Glomerular visceral epithelial cell (primary cell): ENCODE measurements around the gene LHX4.

ENCODE experiments used
- DNase-seq: peaks from one replicate; pipeline ENCODE4 v3.0.0-alpha.2; 2016; ENCODE audit errors: extremely low spot score

Gene LHX4

DNA sequence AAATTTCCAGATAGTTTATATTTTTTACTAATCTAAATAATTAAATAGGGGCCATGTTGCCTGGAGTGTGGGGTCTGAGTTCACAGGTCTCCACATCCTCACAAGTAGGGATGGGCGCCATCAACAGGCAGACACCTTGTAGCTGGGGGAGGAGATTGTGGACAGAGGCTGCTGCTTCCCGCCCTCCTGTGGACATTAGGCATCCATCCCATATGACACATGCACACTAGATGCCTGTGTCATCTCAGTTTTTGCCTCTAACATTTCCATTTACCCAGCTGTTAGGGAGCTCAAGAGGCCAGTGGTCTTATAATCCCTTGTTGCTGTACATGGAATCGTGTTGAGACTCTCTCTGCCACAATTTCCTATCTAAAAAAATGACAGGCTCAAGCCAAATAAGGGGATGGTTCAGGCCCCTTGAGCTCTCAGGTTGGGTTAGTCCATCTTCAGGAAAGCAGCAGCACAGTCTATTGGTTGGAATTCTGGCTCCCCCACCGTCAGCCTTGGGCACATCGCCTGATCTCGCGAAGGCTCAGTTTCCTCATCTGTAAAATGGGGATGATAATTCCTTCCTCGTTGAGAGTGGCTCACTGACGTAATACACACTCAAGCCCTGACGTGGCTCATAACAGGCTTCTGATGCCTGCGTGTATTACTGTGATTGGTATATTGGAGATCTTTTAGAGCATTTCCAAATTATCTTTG lies 13.6 kb downstream of the LHX4 start:
- DNase-seq: no peak

DNA sequence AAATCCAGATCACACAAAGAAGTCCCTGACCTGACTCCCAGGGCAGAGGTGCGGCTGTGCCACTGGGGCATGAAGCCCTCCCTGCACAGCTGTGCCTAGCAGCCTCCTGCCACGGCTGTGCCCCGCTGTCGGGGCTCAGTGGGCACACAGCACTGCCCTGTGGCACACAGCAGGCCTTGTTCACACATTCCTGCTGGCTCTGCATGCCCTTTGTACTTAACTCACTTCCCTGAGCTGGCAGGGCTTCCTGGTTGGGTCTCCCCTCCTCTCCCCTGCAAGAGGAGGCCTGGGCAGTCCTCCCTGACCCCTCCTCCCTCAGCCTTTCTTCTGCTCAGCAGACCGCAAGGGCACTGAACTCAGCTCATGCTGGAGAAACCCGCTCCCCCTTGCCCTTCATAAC lies 14.8 kb downstream of the LHX4 start:
- DNase-seq: no peak

DNA sequence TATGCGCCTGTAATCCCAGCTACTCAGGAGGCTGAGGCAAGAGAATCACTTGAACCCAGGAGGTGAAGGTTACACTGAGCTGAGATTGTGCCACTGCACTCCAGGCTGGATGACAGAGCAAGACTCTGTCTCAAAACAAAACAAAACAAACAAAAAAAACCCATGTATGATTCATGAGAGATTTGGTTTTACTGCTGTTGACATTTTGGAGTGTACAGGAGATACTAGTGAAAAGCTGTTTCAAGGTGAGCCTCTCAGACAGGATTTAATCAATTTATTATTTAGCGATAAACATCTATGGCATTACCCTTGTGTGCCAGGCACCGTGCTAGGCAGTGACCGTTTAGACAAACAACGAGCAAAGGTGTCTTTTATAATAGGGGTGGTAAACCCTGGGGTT lies 16.5 kb downstream of the LHX4 start:
- no peak for DNase-seq

DNA sequence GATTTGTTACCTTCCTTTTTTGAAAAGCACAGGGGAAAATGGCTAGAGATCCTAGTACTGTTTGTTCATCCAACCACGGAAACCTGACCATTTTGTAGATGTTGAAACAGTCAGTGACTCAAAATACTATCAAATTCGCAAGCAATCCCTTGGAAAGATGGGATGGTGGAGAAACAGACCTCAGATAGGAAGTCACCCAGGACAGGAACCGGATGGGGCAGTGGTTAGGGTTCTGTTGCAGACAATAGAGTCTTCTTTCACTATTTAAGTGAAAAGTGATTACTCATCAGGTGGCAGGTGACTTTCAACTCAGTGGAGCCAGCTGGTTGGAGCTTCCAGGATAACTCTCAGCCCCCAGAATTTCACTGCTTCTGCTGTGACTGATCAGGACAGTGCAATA lies 17.0 kb downstream of the LHX4 start:
- no peak for DNase-seq

DNA sequence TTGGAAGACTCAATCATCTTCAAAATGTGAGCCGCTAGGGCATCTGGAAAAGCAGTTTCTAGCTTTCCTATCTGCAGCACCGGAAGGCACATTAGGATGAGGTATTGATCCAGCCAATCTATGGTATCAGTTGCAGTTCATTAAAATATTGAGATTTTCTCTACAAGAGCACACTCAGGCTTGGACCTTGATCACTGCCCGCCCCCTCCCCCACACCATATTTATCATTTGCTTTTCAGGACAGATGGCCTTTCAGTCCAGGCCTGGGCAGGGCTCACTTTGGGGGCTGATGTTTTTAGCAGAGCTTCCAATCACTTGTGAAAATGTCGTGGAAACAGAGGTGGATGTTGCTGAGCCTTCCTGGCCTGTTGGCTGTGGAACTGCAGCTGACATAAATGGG lies 17.5 kb downstream of the LHX4 start:
- DNase-seq: no peak

DNA sequence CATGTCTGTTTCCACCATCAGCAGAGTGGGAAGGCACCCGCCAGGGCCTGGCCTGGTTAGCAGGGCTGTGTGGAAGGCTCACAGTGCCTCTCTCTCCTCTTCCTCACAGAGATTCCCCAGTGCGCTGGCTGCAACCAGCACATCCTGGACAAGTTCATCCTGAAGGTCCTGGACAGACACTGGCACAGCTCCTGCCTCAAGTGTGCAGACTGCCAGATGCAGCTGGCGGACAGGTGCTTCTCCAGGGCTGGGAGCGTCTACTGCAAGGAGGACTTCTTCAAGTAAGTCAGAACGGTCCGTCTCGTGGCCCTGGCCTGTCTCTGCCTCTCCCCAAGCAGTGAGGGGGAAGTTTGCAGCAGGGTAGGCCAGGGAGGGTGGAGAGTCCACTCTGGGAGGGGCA lies 18.1 kb downstream of the LHX4 start:
- no peak for DNase-seq

DNA sequence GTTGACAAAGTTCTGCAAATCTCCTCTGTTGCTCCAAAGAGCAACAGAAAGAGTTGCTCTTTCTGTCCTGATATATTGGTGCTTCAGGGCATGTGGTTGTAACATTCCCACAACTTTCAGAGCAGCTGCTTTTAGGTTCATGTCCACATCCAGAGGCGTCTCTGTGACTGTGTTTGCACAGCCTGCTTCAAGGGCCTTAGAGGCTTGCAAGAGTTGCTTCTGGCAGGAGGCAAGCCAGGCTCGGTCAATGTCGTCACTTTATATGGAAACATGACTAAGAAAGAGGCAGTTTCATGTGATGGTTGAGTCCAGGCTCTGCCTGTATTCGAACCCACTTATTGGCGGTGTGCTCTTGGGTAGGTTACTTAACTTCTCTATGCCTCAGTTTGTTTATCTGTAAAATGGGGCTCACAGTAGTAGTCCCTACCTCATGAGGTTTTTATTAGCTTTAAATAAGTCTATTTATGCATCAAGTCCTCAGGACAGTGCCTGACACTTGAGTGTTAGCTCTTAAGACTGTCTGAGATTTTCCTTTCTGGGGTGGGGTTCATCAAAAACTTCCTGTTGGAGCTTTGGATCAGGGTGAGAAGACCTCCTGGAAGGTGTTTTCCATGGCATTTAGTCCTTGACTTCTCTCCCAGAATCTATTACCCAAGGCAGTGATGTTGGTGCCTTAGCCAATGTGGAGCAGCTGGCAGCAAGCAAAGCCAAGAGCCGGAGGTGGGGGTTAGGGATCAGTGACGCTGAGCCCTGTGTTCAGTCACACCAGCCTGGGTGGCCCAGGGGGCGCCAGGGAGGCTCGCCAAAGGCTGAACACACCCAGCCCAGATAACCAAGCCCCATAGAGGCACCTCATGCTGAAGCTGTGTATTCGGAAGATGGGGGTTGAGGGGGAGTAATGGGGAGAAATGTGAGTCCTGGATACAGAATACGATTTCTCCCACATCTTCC lies 18.9 kb downstream of the LHX4 start:
- DNase-seq: no peak

DNA sequence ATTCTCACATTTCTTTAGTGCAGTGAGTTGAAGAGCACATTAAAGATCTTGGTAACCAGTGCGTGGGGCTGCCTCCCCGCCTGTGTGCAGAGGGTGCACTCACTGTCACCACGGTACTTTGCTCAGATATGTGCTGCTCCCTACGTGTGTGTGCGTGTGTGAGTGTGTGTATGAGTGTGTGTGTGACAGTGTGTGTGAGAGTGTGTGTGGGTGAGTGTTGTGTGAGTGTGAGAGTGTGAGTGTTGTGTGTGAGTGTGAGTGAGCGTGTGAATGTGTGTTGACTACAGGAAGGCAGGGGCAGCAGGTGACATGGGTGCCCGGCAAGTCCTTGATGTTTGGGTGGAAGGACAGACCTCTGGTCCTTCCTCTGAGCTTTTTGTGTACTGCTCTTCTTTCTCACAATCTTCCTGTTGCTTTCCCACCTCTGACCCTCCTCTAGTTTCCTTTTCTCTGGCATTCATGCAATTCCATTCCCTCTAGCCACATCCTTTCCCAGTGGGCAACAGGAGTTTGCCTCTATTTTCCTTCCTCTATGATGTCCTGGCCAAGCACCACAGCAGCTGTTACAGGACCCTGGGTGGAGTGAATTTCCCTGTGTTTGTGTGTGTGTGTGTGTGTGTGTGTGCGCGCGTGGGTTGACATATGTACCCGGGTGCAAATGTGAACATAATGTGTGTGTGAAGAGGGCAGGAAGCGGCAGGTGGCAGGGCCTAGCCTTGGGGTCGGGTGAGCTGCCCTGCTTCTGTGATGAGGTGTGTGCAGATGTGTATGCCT lies 19.8 kb downstream of the LHX4 start:
- no peak for DNase-seq

DNA sequence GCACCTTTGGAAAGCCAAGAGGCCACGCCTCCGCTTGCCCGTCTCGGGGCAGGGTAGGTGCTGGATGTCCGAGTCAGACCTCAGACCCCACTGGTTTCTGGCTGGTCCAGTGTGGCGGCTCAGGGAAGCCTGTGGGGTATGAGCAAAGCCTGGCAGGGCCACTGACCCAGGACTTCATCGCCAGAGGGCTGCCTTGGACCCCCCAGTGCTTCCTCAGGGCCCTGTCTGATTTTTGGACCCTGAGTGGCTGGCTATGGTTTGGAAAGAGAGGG lies 20.4 kb downstream of the LHX4 start:
- DNase-seq: no peak

DNA sequence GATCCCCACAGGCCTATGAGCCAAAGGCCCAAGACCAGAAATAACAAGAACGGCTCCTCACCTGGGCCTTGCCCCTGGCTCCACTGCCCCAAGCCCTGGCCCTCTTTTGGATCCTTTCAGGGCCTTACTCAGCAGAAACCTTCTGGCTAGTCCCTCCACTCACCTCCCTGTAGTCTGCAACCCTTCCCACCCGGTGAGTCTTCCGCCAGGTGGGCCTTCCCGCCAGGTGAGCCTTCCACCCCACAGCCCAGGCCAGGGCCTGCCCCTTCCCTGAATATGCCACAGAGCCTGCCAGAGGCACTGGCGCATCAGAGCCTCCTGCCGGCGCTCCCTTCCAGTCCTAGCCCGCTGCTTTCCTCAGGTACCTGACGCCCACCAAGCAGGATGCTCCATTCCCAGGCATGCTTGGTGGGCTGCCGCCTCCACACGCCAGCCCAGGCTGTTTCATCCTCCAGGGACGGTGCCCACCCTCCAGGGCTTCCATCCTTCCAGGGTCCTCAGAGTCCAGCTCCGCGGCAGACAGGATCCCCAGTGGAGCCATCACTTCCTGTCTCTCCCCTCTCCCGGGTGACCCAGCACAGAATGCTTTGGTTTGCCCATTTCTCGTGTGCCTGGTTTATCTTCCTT lies 20.9 kb downstream of the LHX4 start:
- no peak for DNase-seq

DNA sequence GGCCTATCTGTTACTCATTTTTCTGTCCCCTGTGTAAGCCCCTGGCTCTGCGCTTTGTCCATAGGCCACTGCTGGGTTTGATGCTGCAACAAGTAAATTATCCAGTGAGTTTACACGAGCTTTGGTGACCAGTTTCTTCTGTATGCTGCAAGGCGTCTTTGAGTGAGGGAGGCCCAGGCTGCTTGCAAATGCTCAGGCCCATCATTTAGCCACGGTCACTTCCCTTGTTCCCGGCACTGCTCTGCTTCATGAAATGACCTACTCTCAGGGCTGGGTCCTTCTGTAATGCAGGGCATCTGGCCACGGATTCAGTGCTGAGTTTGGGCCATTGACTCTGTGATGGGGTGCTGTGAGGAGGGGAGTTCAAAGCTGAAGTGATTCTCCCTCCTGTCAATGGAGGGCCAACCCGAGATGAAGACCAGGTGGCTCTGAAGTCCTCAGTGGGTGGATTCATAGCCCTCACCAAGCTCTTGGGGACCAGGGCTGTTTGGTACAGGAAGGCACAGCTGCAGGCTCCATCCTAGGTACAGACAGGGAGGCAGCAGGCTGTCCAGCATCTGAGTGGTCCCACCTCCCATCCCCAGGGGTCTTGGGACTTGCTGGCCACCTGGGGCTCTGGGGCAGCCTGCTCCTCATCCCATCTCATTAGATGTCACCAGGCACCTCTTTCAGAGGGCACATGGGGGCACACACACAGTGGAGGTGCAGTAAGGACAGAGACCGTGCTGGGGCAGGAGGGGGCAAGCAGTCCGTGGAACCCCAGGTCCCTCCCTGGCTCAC lies 21.7 kb downstream of the LHX4 start:
- DNase-seq: no peak

DNA sequence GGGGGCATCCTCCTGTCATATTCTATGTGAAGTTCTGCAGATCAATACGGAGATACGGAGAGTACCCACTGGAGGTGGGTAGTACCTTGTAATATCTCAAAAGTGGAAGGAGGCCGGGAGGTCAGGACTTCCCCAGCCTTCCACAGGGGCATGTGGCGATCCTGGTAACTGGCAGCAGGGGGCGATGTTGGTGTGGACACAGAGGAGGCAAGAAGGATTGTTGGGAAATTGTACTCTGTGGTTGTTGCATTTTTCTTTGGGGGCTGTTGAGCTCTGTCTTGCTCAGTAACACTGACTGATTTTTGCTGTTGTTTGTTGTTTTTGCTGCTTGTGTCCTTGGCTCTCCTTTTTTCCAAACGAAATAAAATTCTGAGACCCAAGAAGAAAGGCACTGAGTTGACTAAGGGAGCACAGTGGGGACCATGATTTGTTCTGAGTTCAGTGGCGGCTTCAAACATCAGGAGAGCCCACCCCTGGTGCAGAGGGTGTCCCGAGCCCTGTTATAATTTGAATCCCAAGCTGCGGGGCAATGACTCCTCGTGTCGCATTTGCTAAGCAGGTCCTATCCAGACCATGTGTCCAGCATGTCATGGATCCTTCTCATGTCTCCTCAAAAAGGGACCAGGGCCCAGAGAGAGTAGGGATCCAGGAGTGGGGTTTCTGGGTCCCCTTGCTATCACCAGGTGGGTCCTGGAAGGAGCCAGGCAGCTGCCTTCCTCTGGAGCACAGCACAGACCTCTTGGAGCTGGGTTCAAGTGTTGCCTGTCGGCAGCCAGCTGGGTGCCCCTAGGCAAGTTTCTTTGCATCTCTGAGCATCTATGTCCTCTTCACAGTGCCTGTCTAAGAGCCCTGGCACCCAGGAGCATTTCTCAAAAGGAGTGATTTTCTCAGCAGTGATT lies 22.8 kb downstream of the LHX4 start:
- peak; percentile 71 for DNase-seq

DNA sequence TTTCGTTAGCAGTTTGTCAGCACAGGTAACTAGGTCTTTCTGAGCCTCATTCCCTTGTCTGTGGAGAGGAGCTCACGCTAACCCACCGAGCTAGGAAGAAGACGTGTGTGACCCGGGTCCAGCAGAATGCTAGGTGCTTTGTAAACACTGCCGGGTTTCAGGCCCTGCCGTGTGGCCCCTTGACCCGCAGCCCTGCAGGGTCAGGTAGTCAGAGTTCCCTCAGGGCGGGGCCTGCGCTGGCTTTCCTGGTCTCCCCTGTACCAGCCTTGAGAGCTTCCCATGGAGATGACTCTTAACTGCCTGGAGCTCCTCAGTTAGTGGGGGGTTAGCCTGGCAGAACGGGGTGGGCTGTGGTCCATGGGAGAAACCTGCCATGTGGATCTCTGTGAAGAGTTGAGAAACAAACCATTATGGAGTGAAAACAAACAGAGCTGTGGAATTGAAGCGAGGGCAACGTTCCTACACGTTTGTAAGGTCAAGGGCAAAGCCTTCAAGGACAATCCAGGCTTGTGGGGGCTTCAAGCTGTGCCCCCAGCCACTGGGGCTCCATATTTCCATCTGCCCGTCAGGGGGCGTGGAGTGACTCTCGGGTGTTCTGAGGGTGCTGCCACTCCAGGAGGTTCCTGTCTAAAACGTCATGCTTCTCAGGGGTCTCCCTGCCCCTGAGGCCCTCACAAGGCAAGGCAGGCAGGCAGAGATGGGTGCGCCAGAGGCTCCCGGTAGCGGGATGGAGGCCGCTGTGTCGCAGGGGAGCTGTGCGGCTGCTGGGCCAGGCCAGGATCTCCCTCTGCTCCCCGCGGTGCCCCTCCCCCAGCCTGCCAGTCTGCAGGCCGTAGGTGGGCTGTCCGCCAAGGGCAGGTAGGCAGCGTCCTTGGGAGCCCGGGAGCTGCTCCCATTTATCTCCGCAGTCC lies 23.8 kb downstream of the LHX4 start:
- no peak for DNase-seq

DNA sequence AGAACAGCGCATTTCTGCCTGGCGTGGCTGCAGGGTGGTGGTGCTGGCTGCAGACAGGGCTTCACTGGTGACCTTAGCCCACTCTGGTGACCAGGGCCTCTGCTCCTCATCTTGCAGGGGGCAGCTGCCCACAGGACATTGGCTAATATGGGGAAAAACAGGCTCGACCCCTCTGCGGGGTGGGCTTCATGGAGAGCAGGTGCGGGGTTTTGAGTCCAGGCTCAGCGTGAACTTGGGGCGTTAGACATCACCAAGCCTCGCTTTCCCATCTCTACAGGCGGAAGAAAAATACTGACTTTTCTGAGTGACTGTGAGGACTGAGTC lies 24.4 kb downstream of the LHX4 start:
- DNase-seq: no peak

DNA sequence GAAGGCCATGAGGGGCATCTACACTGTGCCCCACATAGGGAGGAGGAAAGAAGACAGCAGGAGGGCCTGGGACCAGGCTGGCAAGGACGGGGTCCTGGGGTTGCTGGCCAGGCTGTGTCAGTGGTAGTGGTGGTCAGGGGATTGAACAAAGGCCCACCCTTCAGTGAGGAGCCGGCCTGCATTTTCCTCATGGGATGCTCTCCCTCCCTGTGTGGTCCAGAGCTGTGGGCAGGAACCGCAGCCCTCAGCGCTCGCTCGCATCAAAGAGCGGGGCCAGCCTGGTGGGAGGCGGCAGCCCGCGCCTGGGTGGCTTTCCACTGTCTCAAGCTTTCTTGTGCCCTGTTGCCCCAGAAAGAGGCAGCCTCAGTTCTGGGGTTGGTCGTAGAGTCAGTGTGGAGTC lies 24.8 kb downstream of the LHX4 start:
- no peak for DNase-seq

DNA sequence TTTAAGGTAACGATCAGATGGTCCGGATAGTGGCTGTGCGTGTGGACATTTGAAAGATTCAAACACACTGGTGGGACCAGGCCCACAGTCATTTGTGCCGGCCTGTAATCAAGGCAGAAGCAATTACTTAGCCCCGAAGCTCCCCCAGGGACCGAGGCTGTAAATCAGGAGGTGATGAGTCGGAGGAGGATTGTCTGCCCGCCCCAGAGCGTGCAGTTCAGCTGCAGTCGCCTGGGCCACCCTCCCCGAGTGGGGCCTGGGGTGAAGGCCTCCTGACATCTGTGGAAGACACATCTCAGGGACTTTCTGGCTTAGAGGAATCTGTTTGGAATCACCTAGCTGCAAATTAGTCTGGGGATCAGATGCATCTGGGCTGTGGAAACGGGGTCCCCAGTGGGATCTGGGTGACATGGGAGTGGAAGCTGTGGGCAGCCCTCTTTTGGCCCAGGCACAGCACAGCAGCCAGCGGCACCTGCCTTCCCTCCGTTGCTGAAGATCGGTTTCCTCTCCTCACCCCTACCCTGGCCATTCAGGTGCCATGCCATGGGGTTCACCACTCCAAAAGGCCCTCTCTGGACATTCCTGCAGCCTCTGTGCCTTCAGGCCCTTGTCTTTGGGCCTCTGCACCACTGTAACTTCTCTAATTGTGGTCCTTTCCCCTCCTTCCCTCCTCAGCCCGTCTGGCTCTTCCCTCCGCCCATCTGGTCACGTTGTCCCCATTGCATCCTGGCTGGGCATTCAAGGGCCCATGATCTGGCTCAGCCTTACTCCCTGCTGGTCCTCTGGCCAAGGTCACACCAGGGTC lies 25.7 kb downstream of the LHX4 start:
- no peak for DNase-seq

DNA sequence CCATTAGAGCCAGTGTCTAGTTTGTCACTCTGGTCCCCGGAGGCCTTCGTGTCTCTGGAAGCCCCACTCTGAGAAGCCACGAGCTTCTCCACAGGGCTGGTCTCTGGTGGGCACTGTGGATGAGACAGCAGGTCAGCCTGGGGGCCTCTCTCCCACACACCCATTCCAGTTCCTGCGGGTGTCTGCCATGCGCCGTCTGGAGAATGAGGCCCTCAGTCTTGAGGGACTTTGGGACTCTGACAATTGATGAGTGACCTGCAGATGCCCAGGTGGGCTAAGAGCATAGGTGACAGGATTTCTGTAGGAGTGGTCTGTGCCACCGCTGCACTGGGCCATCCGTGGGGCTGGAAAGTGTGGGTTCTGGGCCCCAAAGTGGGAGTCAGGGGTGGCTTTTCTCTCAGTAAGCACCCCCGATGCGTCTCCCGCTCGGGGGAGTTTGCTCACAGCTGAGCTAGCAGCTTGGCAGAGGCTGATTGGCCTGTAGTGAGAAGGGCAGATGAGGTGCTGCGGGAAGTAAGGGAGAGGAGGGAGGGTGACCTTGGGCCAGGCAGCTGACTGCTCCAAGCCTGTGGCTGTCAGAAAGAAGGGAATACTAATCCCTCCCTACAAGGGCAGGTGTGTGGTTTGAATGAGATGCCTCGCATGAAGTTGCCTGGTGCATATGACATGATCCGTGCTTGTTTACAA lies 26.4 kb downstream of the LHX4 start:
- DNase-seq: no peak

DNA sequence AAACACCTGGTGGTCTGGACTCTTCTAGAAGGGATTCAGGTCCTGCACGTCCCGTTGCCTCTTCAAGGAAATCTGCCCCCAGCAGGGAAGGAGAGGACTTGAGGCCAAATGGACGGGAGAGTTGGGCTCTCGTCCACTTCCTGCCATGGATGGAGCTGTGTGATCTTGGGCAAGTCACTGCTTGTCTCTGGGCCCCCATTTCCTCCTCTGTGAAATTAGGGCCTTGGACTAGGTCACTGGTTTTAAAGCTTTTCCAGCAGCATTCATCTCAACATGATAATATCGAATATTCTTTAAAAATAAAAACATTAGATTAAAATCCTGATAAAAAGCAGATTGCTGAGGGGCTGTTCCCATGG lies 26.9 kb downstream of the LHX4 start:
- no peak for DNase-seq
